Cardiac fibroblast (primary cell): Measurements from ENCODE around the gene RELT.

Source experiments
- DNase-seq, 2 donors: peaks; one replicate each; pipeline versions ENCODE4 v3.0.0 to v3.0.0-alpha.2; 2010; ENCODE audit warnings: low read depth in 2 of 2
- H3K4me3 ChIP-seq, 2 donors: replicated peaks in 1 of 2; 1 replicate in 1 of 2; 2 replicates in 1 of 2; pipeline ENCODE4 v1.5.1; 2011; ENCODE audit warnings: low read depth in 2 of 2, low read length in 2 of 2, mild to moderate bottlenecking in 2 of 2, moderate library complexity in 1 of 2
- CTCF ChIP-seq: IDR thresholded peaks from one replicate; pipeline ENCODE4 v1.5.1; 2011; ENCODE audit warnings: low read depth, mild to moderate bottlenecking, low read length, inconsistent platforms

The RELT gene

DNA sequence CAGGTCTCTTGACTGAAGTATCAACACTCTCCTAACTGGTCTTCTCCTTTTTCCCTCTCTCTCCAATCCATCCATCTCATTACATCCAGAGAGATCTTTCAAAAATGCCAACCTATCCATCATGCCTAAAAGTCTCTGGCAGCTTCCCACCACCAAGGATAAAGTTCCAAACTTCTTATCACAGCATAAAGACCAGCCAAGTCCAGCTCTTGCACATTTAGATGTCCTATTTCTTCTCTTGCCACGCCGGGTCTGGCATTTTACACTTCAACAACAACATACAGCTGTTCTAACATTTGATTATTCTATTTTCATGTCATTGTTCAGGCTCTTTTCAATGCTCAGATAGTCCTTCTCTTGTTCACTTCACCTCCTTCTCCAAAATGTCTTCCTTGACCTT, 70.6 kb downstream of the RELT start:
- TF ChIP-seq CTCF, result no peak
- DNase-seq, result no peak
- H3K4me3 ChIP-seq, result no peak overlapping the region
